Right lobe of liver (tissue), 4 donors: Measurements from ENCODE around the gene TTC23.

Source experiments
- POLR2A ChIP-seq: fragments of 450-650 bp; IDR thresholded peaks from one replicate; pipeline ENCODE4 v1.6.1; 2017; ENCODE audit warnings: antibody characterized with exemption, mild to moderate bottlenecking
- TF ChIP-seq, protein P1 (sequence below), 4 donors: fragments of 200-600 bp in 3 of 4; fragments of 450-650 bp in 1 of 4; IDR thresholded peaks; one replicate each; pipeline versions ENCODE4 v1.5.1 to v1.8.0; 2016 to 2022; ENCODE audit warnings: antibody characterized with exemption in 4 of 4, mild to moderate bottlenecking in 2 of 4
- donor health status: DM: no; HTN: no; CAD: no.
- donor health status: DM: no; HTN: no; CAD: no.
- donor health status: DM: no; HTN: yes; CAD: no.

DNA sequence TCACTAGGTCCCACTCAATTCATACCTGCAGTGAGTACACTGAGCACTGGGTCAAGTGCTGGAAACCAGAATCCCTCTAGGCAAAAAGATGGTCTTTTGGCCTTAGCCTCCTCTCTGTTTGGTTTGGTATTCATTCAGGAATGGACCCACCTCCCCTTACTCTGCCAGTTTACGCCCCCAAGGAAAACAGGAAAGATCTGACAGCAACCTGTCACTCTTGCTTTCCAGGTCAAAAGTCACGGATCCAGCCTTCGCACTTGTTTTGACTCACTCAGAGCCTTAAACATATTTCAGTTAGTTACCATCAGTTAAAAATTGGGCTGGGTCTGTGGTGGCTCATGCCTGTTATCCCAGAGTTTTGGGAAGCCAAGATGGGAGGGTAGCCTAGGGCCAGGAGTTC, 76.4 kb downstream of the TTC23 start:
- TF ChIP-seq, protein P1, sequence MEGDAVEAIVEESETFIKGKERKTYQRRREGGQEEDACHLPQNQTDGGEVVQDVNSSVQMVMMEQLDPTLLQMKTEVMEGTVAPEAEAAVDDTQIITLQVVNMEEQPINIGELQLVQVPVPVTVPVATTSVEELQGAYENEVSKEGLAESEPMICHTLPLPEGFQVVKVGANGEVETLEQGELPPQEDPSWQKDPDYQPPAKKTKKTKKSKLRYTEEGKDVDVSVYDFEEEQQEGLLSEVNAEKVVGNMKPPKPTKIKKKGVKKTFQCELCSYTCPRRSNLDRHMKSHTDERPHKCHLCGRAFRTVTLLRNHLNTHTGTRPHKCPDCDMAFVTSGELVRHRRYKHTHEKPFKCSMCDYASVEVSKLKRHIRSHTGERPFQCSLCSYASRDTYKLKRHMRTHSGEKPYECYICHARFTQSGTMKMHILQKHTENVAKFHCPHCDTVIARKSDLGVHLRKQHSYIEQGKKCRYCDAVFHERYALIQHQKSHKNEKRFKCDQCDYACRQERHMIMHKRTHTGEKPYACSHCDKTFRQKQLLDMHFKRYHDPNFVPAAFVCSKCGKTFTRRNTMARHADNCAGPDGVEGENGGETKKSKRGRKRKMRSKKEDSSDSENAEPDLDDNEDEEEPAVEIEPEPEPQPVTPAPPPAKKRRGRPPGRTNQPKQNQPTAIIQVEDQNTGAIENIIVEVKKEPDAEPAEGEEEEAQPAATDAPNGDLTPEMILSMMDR (IDR thresholded peaks at IDR 0.05), result no peak
- TF ChIP-seq POLR2A, result no peak
